Pancreas (tissue), 10 donors: ENCODE results near the gene NFATC3. TPM values are rescaled to one million over a fixed set of nuclear protein-coding genes. Genes with fewer than 3 reads are reported as not detected.

Experiments used
- ATAC-seq, 4 donors: fragments of 200-7000 bp; cut with Tn5 transposase; one replicate each; pipeline versions ENCODE4 v1.8.0 to v1.9.1; 2020; ENCODE audit warnings: mild to moderate bottlenecking in 4 of 4, moderate library complexity in 4 of 4
- DNase-seq, 6 donors: peaks; one replicate each; pipeline ENCODE4 v3.0.0-alpha.2; 2020
- FAIRE-seq: peaks from 2 replicates; lab custom pipeline; 2012; peaks lifted over from hg19 to GRCh38; lab: Jason Lieb, UNC
- H3K27ac ChIP-seq, 4 donors: fragments of 200-600 bp; sonication (generic); 1 replicate in 3 of 4; 2 replicates in 1 of 4; pipeline versions ENCODE4 v1.5.0 to v1.8.0; 2020
- H3K27me3 ChIP-seq, 4 donors: fragments of 200-600 bp; one replicate each; pipeline ENCODE4 v1.8.0; 2021
- H3K36me3 ChIP-seq, 3 donors: fragments of 200-600 bp; sonication (generic) in 1 of 3; one replicate each; pipeline versions ENCODE4 v1.5.0 to v1.8.0; 2020 to 2021
- H3K4me1 ChIP-seq, 3 donors: fragments of 200-600 bp; one replicate each; pipeline ENCODE4 v1.8.0; 2021
- H3K4me3 ChIP-seq, 4 donors: fragments of 200-600 bp; sonication (generic) in 2 of 4; one replicate each; pipeline versions ENCODE4 v1.5.0 to v1.8.0; 2020 to 2021
- H3K9me3 ChIP-seq, 4 donors: fragments of 200-600 bp; one replicate each; pipeline ENCODE4 v1.8.0; 2021
- CTCF ChIP-seq, 4 donors: fragments of 200-600 bp; sonication (generic) in 3 of 4; IDR thresholded peaks; one replicate each; pipeline versions ENCODE4 v1.5.0 to v1.8.0; 2021; ENCODE audit warnings: antibody characterized with exemption in 4 of 4
- WGBS, 2 donors: extraction: QIAGEN DNeasy Blood & Tissue Kit; methylation state at CpG; one replicate each; pipeline ENCODE4 v1.1.7; 2013; 5-methylcytosine and 5-hydroxymethylcytosine counted together
- intact Hi-C, 3 donors: fragments of 100-400 bp; cut with DNase I; formaldehyde crosslinking; loops; one replicate each; pipeline versions ENCODE4 v1.11.1 to v1.14.2; 2022
- polyA plus RNA-seq, 2 donors: library from polyadenylated mRNA; stranded (reverse); fragments of 200-250 nt; gene quantifications; one replicate each; pipeline ENCODE4 v1.2.3, GENCODE V29; 2013
- total RNA-seq, 6 donors: library from RNA; stranded (reverse); fragmentation: NEBNext Ultra II Directional in 4 of 6; extraction: Animal tissue kit (Norgen Biotek cat#: 25700) in 4 of 6; gene quantifications; one replicate each; pipeline versions ENCODE4 v1.2.1 to v1.2.4, GENCODE V29; 2021 to 2023
- donor health status: healthy with polysubstance abuse.
- donor health status: DM: no; HTN: no; CAD: no; lungs with moderate emphysema.
- donor health status: DM: no; HTN: no; CAD: no.
- donor health status: control.
- donor health status: control.
- donor health status: Bipolar disorder and iron deficiency.
- donor health status: DM: yes; HTN: yes; CAD: no.
- donor health status: DM: no; HTN: no; CAD: no.
- donor health status: DM: no; HTN: no; CAD: no.
- donor health status: DM: yes; HTN: yes; CAD: no.

NFATC3 gene
- total and polyA plus RNA-seq, 8 donors, result 3.8 to 19.3 (median 12.5) TPM

DNA sequence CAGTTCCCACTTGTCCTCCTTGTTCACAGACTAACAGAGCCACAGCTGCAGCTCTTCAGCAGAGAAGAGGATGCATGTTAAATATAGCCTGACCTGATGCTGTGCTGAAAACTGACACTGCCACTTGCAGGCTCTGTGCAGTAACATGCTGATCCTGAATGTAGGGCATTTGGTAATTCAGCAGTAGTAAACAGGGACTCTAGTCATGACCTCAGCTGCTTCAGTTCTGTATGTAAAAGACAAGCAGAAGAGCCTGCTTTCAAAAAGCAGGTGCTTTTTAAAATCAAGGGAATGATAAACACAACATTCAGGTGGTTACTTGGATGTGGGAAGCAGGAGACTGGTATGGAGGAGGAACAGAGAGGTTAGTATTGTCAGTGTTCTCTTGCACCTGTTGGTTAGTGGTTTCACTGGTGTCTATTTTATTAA is 116.9 kb downstream of the NFATC3 start:
- no peaks in the 10 kb centered on the region for H3K9me3 ChIP-seq
- TF ChIP-seq CTCF (IDR thresholded peaks at IDR 0.05), result no peak
- peaks cover 0 to 16% (median 0%) of the 10 kb centered on the region in 3 donors for H3K4me1 ChIP-seq
- DNase-seq (no peak), FAIRE-seq (no peak), ATAC-seq (peak in 1 of 4 donors; percentile 34)
- H3K27ac ChIP-seq, result no peak overlapping the region
- H3K4me3 ChIP-seq, result no peak overlapping the region
- intact Hi-C loops, result no loop called here
- H3K27me3 ChIP-seq, result no peaks in the 10 kb centered on the region
- no peaks in the 10 kb centered on the region for H3K36me3 ChIP-seq

DNA sequence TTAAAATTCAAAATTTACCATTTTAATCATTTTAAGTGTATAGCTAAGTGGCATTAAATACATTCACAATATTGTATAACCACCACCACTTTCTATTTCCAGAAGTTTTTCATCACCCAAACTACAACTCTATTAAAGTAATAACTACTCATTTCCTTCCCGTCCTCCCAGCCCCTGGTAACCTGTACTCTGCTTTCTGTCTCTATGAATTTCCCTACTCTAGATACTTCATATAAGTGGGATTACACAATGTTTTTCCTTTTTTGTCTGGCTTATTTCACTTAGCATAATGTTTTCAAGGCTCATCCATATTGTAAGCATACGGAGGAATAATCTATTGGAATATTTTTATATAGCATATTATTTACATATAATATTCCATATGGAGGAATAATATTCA is 121.1 kb downstream of the NFATC3 start:
- no peak for TF ChIP-seq CTCF (IDR thresholded peaks at IDR 0.05)

GRCh38 chr16:68214726-68215125 is 129.6 kb downstream of the NFATC3 start:
- DNase-seq (no peak), ATAC-seq (no peak), FAIRE-seq (no peak)
- intact Hi-C loops, result no loop called here
- WGBS, 2 donors, result 83 to 92% methylated on average over 3 of the region's 3 CpGs
- Histone ChIP-seq H3K36me3 (no peaks in the 10 kb centered on the region), H3K27ac (no peak overlapping the region), H3K27me3 (no peaks in the 10 kb centered on the region), H3K4me1 (peaks cover 0 to 8% (median 4%) of the 10 kb centered on the region in 3 donors), H3K9me3 (no peaks in the 10 kb centered on the region), H3K4me3 (no peak overlapping the region)
- TF ChIP-seq CTCF (IDR thresholded peaks at IDR 0.05), result no peak

More for the DNA sequence above, 121.1 kb downstream of the NFATC3 start:
- Histone ChIP-seq H3K4me3 (no peak overlapping the region), H3K36me3 (no peaks in the 10 kb centered on the region), H3K27me3 (no peaks in the 10 kb centered on the region), H3K4me1 (no peaks in the 10 kb centered on the region), H3K27ac (no peak overlapping the region), H3K9me3 (no peaks in the 10 kb centered on the region)
- FAIRE-seq (no peak), ATAC-seq (no peak), DNase-seq (no peak)
- WGBS, 2 donors, result 91 to 97% methylated on average over 2 of the region's 2 CpGs
- intact Hi-C loops, result no loop called here

DNA sequence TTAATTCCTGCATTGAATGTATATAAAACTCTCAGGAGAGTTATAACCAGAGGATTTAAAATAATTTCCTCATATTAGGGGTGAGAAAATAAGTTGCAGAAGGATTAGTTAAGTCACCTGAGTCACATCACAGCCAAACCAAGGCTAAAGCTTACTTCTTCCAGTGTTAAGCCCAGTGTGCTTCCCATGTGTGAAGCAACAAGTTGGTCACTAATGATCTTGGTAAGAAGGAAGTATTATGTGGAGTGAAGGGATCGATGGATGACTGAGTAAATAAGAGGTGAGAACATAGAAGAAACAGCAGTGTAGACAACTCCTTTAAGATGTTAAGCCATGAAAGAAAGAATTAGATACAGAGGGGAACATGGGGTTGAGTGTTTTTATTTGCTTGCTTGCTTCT is 130.1 kb downstream of the NFATC3 start:
- Histone ChIP-seq H3K27ac (peak overlapping the region in 1 of 4 donors; percentile 15), H3K4me3 (no peak overlapping the region), H3K4me1 (peaks cover 0 to 8% (median 4%) of the 10 kb centered on the region in 3 donors), H3K27me3 (no peaks in the 10 kb centered on the region), H3K36me3 (no peaks in the 10 kb centered on the region), H3K9me3 (no peaks in the 10 kb centered on the region)
- FAIRE-seq (no peak), DNase-seq (no peak), ATAC-seq (peak; percentile 36 to 71 (median 58))
- intact Hi-C loops, result no loop called here
- 66 to 68% methylated on average over 1 of the region's 1 CpG for WGBS, 2 donors
- no peak for TF ChIP-seq CTCF (IDR thresholded peaks at IDR 0.05)

DNA sequence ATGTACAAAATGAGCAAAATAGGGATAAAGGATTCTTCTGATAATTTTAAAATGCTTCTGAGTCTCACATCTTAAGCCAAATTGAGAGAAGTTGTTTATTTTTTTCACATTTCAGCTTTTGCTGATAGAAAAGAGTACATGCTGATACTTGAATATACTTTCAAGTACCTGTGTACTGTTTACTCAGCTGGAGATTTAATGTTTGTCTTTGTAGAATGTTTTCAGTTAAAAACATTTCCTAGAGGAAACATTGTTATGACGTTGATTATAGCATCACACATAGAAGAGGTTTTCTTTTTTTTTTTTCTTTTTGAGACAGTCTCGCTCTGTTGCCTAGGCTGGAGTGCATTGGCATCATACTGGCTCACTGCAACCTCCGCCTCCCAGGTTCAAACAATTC is 131.1 kb downstream of the NFATC3 start:
- DNase-seq, result no peak
- Histone ChIP-seq H3K4me1 (peaks cover 0 to 8% (median 4%) of the 10 kb centered on the region in 3 donors), H3K4me3 (no peak overlapping the region), H3K36me3 (no peaks in the 10 kb centered on the region), H3K27me3 (no peaks in the 10 kb centered on the region), H3K27ac (peak overlapping the region in 1 of 4 donors; percentile 23), H3K9me3 (no peaks in the 10 kb centered on the region)
- no peak for TF ChIP-seq CTCF (IDR thresholded peaks at IDR 0.05)
- peak; percentile 65 to 83 (median 72) for ATAC-seq
- intact Hi-C loops, result no loop called here
- FAIRE-seq, result no peak
- 69 to 80% methylated on average over 3 of the region's 3 CpGs for WGBS, 2 donors
